ENCODE results near the gene C4orf50. TPM values are rescaled to one million over a fixed set of nuclear protein-coding genes. Genes with fewer than 3 reads are reported as not detected.

The C4orf50 gene
- total RNA-seq, 2 experiments from 2014 or later = 0.07 TPM

- Mint-ChIP-seq H3K36me3 (ENCODE audit: low read depth) (no peaks in the 10 kb centered on the region), H3K4me3 (no peak overlapping the region), H3K9me3 (no peaks in the 10 kb centered on the region), H3K27ac (no peak overlapping the region), H3K27me3 (peaks cover 8% of the 10 kb centered on the region), H3K4me1 (ENCODE audit: low read depth) (no peaks in the 10 kb centered on the region)
- ChIA-PET CTCF (interaction anchor here (0.6 to 2.5 kb wide), 7 partner anchors 11 to 307 kb away, joined by 3 to 8 read pairs (median 4); no protein-coding TSS in a partner anchor), POLR2A (no interaction called here)
- TF ChIP-seq, protein P1, sequence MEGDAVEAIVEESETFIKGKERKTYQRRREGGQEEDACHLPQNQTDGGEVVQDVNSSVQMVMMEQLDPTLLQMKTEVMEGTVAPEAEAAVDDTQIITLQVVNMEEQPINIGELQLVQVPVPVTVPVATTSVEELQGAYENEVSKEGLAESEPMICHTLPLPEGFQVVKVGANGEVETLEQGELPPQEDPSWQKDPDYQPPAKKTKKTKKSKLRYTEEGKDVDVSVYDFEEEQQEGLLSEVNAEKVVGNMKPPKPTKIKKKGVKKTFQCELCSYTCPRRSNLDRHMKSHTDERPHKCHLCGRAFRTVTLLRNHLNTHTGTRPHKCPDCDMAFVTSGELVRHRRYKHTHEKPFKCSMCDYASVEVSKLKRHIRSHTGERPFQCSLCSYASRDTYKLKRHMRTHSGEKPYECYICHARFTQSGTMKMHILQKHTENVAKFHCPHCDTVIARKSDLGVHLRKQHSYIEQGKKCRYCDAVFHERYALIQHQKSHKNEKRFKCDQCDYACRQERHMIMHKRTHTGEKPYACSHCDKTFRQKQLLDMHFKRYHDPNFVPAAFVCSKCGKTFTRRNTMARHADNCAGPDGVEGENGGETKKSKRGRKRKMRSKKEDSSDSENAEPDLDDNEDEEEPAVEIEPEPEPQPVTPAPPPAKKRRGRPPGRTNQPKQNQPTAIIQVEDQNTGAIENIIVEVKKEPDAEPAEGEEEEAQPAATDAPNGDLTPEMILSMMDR (IDR thresholded peaks at IDR 0.05) = no peak
- intact Hi-C loops (cut with micrococcal nuclease) = no loop called here
- DNase-seq (no peak), ATAC-seq (no peak)
Measured at GRCh38 chr4:6020613-6021012, 2.4 kb upstream of the C4orf50 start.

DNA sequence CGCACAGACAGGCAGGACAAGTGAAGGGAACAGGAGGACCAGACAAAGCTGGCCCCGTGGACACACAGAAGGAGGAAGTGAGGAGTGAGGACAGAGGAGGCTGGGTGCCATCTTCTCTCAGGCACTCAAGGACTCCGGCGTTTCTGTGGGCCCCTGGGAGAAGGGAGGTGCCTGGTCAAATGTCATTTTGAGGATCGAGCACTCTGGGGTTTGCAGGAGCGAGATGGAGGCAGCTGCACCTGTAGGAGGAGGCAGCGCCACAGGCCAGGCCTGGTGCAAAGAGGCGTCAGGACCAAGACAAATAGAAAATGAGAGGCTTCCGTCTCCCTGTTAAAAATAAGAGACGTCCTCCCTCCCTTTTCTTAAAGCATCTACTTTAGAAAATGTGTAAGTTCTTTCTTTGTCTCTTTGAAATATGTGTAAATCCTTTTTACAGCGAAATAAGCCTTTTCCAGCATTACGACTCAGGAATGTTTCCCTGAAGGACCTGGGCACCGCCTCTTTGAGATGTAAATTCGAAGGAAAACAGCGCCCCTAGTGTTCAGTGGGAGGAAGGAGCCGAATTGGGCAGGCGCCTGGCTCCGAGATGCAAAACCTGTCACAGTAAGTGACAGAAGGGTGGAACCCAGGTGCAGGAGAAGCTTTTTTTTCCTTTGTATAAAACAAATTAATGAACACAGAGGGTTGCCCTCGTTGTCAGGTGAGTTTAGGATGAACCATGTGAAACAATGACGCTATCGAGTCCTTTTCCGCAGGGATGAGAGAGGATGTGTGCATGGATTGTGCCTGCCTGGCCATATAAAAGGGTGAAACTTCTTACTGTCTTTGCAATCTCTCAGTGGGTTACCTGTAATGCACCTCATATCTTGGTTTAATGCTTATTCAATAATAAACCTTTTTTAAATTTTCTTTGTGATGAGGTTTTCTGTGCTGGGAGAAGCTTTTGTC lies 1.4 kb upstream of the C4orf50 start:
- no peak overlapping the region for H3K27ac Mint-ChIP-seq
- no peak for ATAC-seq

DNA sequence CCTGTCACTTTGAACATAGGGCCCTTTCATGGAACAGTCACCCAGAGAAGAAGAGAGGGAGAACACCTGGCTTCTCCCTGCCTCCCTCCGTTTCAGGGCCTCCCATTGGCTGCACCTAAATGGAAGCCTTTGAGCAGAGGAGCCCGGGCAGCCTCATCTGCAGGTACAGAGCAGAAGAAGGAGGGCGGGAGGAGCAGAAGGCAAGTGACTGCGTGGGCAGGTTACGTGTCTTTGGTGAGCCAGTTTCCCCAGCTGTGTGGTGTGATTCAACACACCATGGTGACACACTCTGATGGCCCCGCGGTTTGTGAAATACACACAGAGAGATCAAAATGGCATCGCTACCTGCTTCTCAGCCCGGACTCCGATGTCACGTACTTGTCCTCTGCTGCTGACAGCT lies 431 bp downstream of the C4orf50 start:
- Mint-ChIP-seq H3K9me3 (no peaks in the 10 kb centered on the region), H3K36me3 (ENCODE audit: low read depth) (no peaks in the 10 kb centered on the region), H3K4me3 (no peak overlapping the region), H3K4me1 (ENCODE audit: low read depth) (no peaks in the 10 kb centered on the region), H3K27ac (no peak overlapping the region), H3K27me3 (peaks cover 9% of the 10 kb centered on the region)
- intact Hi-C loops (cut with micrococcal nuclease) = no loop called here
- CTCF ChIA-PET = interaction anchor here (0.8 to 1.0 kb wide), 2 partner anchors 10 to 11 kb away, joined by 4 read pairs; no protein-coding TSS in a partner anchor
- TF ChIP-seq, protein P1 (IDR thresholded peaks at IDR 0.05) = no peak
- POLR2A ChIA-PET = no interaction called here
- ATAC-seq (no peak), DNase-seq (no peak)

More for the DNA sequence above, 1.4 kb upstream of the C4orf50 start:
- no peaks in the 10 kb centered on the region for H3K4me1 Mint-ChIP-seq (ENCODE audit: low read depth)
- DNase-seq = peak; percentile 49
- H3K36me3 Mint-ChIP-seq (ENCODE audit: low read depth) = no peaks in the 10 kb centered on the region
- peaks cover 8% of the 10 kb centered on the region for H3K27me3 Mint-ChIP-seq
- intact Hi-C loops (cut with micrococcal nuclease) = no loop called here
- ChIA-PET POLR2A (no interaction called here), CTCF (interaction anchor here (0.6 to 2.5 kb wide), 8 partner anchors 10 to 308 kb away, joined by 3 to 8 read pairs (median 4); no protein-coding TSS in a partner anchor)
- TF ChIP-seq, protein P1 (IDR thresholded peaks at IDR 0.05) = peak; percentile 87
- no peak overlapping the region for H3K4me3 Mint-ChIP-seq
- no peaks in the 10 kb centered on the region for H3K9me3 Mint-ChIP-seq

GRCh38 chr4:6017030-6017429 lies 1.2 kb downstream of the C4orf50 start:
- Mint-ChIP-seq H3K36me3 (ENCODE audit: low read depth) (no peaks in the 10 kb centered on the region), H3K27ac (no peak overlapping the region), H3K27me3 (peaks cover 9% of the 10 kb centered on the region), H3K4me1 (ENCODE audit: low read depth) (no peaks in the 10 kb centered on the region), H3K9me3 (no peaks in the 10 kb centered on the region), H3K4me3 (no peak overlapping the region)
- ChIA-PET POLR2A (no interaction called here), CTCF (no interaction called here)
- TF ChIP-seq, protein P1 (IDR thresholded peaks at IDR 0.05) = no peak
- intact Hi-C loops (cut with micrococcal nuclease) = no loop called here
- DNase-seq (no peak), ATAC-seq (no peak)

DNA sequence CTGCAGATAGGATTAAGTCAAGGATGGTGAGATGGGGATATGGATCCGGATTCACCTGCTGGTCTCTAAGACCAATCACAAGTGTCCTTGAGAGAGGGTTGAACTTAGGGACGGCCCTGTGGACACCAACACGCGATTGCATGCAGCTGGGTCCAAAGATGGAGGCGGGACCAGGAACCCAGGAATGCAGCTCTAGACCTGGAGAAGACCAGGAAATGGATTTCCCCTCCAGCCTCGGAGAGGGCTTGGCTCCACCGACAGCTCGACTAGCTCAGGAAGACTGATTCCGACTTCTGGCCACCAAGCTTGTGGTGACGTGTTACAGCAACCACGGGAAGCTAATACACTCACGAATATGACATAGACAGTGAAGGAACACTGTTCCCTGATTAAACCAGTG lies 4.7 kb downstream of the C4orf50 start:
- intact Hi-C loops (cut with micrococcal nuclease) = no loop called here
- ChIA-PET POLR2A (no interaction called here), CTCF (interaction anchor here (1.5 kb wide), 1 partner anchor 16 kb away, joined by 3 read pairs; no protein-coding TSS in a partner anchor)
- TF ChIP-seq, protein P1 (IDR thresholded peaks at IDR 0.05) = no peak
- no peaks in the 10 kb centered on the region for H3K4me1 Mint-ChIP-seq (ENCODE audit: low read depth)
- H3K4me3 Mint-ChIP-seq = no peak overlapping the region
- ATAC-seq = no peak
- no peaks in the 10 kb centered on the region for H3K9me3 Mint-ChIP-seq
- no peak overlapping the region for H3K27ac Mint-ChIP-seq
- H3K36me3 Mint-ChIP-seq (ENCODE audit: low read depth) = no peaks in the 10 kb centered on the region
- peaks cover 12% of the 10 kb centered on the region for H3K27me3 Mint-ChIP-seq
- DNase-seq = no peak

Data from activated CD8-positive, alpha-beta T cell treated with anti-CD3 and anti-CD28 coated beads for 36 hours (primary cell).